Measurements from ENCODE around the gene TAS2R4. TPM values are rescaled to one million over a fixed set of nuclear protein-coding genes. Genes with fewer than 3 reads are reported as not detected.

The TAS2R4 gene, protein sequence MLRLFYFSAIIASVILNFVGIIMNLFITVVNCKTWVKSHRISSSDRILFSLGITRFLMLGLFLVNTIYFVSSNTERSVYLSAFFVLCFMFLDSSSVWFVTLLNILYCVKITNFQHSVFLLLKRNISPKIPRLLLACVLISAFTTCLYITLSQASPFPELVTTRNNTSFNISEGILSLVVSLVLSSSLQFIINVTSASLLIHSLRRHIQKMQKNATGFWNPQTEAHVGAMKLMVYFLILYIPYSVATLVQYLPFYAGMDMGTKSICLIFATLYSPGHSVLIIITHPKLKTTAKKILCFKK
- 0.33 and 0.86 TPM in 2 replicates for total RNA-seq

DNA sequence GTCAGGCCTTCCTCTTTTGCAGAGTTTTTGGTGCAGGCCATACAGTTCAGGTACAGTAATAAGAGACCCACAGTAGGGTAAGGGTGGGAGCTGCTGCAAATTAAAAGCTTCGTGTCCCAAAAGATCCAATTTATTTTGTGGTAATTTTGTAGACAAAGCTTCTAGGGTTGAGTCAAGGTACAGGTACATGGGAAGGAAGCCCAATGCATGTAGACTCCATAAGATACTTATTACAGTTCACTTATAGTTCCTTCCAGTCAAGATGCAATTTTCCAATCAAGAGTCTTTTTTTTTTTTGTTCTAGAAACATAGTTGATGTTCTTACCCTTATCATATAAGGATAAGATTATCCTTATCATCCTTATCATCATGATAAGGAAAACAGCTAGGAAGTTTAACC, at the start of gene TAS2R4:
Gene TAS2R4 (plus strand): TSS at position 301 of the 400 bp plus-strand sequence. CDS start 1,815 bp downstream, outside the sequence.

DNA sequence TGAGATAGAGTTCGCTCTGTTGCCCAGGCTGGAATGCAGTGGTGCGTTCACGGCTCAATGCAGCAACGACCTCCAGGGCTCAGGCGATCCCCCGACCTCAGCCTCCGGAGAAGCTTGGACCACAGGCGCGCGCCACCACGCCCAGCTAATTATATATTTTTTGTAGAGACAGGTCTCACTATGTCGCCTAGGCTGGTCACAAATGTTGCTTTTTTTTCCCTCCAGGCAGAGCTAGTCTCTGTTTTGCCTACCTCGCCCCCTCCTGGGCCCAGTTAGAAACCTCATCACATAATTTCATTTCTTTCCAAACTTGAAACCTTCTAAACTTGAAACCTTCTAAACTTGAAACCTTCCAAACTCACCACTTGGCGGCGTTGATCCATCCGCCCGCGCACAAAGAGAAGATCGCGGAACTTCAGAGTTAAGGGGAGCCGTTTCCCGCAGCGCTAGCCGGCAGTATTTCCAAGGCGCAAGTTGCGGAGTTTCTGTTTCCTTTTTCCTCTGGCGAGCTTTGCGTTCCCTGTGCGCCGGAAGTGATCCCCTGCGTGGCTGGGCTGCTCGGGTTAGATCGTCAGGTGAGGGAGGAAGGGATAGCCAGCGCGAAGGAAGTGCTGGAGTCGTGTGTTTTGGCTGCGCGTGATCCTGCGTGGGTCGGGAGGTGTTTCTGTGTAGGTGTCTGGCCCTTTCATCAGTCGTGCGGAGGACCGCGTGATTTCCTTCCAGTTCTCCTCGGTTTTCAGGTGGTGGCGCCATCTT, 38.5 kb upstream of the TAS2R4 start, which contains the start of gene SSBP1:
Gene SSBP1 (plus strand): TSS at position 523 of the 756 bp plus-strand sequence. CDS start 809 bp downstream, outside the sequence.

DNA sequence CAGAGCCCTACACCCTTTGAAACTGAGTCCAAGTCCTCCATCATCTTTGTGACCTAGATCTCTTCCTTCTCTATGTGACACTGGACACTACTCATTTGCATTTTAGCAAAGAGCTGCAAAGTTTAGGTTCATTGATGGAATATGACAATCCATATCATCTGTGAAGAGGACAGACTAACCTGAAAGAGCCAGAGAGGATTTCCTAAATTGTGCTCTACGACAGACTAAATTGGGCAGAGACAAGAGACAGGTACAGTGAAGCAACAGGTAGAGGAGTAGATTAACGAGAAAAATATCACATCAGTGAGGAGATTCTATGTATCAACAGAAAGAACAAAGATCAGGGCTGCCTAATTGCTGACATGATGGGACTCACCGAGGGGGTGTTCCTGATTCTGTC, 12.7 kb upstream of the TAS2R4 start, which contains the start of gene TAS2R3:
Gene TAS2R3 (plus strand): TSS at position 301 of the 400 bp plus-strand sequence. CDS start 62 bp downstream, at position 363.

DNA sequence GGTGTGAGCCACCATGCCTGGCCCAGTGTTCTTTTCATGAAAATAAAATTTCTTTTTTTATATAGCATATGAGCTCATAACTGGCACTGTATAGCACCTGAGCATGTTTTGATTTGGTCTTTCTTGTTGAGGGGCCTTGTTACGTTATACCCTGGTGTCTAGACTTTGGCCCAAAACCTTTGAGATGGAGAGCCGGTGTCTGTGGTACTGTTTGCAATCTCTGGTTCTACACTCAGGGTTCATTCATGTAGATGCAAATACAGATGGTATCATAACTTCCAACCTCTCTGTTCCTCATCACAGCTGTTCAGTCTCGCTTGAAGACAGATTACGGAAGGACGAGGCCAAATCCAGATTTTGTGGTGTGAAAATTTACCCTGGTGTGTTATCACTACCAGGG, 13.4 kb downstream of the TAS2R4 start, which contains the start of gene TAS2R5:
Gene TAS2R5 (plus strand): TSS at position 301 of the 400 bp plus-strand sequence. CDS start 145 bp downstream, outside the sequence.

Other genes with a start within 250 kb of the TAS2R4 start
- gene AGK, start 225.3 kb upstream of the TAS2R4 start, total RNA-seq = 20.3 and 20.6 TPM in 2 replicates
- 81.2 and 129 TPM in 2 replicates for gene DENND11, start 74.5 kb upstream of the TAS2R4 start, total RNA-seq
- gene WEE2, start 68.3 kb upstream of the TAS2R4 start, total RNA-seq = under 0.01 and 0.11 TPM in 2 replicates
- 99.7 and 156 TPM in 2 replicates for gene SSBP1, start 38.3 kb upstream of the TAS2R4 start, total RNA-seq
- gene TAS2R3, start 12.6 kb upstream of the TAS2R4 start, total RNA-seq = 0.33 and 0.77 TPM in 2 replicates
- gene TAS2R5, start 13.5 kb downstream of the TAS2R4 start, total RNA-seq = 0.11 and 0.52 TPM in 2 replicates
- gene PRSS37, start 64.8 kb downstream of the TAS2R4 start, total RNA-seq = not detected in 2 replicates
- not detected in 2 replicates for gene OR9A4, start 139.7 kb downstream of the TAS2R4 start, total RNA-seq
- gene CLEC5A, start 170.3 kb downstream of the TAS2R4 start, total RNA-seq = not detected in 2 replicates
- not detected in 2 replicates for gene TAS2R38, start 197.1 kb downstream of the TAS2R4 start, total RNA-seq
- under 0.01 TPM in 1 of 2 replicates, not detected in the other for gene MGAM, start 219.2 kb downstream of the TAS2R4 start, total RNA-seq

Data from dermis lymphatic vessel endothelial cell (primary cell).